GM23338 (cell line): Measurements from ENCODE around the gene FBXO38. TPM values are rescaled to one million over a fixed set of nuclear protein-coding genes. Genes with fewer than 3 reads are reported as not detected.

Source experiments
- ATAC-seq: fragments of 200-7000 bp; cut with Tn5 transposase; 3 replicates; pipeline ENCODE4 v1.9.1; 2020
- DNase-seq: peaks from one replicate; pipeline ENCODE4 v3.0.0-alpha.2; 2015; ENCODE audit warnings: low spot score
- H2AFZ ChIP-seq: fragments of 200-600 bp; sonication (generic); 2 replicates; pipeline ENCODE4 v1.8.0; 2016; ENCODE audit warnings: antibody characterized with exemption, mild to moderate bottlenecking, moderate library complexity
- H3F3A ChIP-seq: fragments of 200-600 bp; sonication (generic); replicated peaks from 2 replicates; pipeline ENCODE4 v1.8.0; 2017; ENCODE audit warnings: antibody characterized with exemption, mixed run types, low read depth
- H3K27ac ChIP-seq: fragments of 200-600 bp; sonication (generic); 2 replicates; pipeline ENCODE4 v1.6.1; 2016; ENCODE audit warnings: low read depth
- H3K27me3 ChIP-seq: fragments of 200-600 bp; sonication (generic); 2 replicates; pipeline ENCODE4 v1.8.0; 2016; ENCODE audit warnings: mild to moderate bottlenecking, mixed run types, moderate library complexity; ENCODE audit not compliant: insufficient read depth
- H3K36me3 ChIP-seq: fragments of 200-600 bp; sonication (generic); 2 replicates; pipeline ENCODE4 v1.8.0; 2016; ENCODE audit warnings: mild to moderate bottlenecking; ENCODE audit not compliant: insufficient read depth
- H3K4me1 ChIP-seq: fragments of 200-600 bp; sonication (generic); 2 replicates; pipeline ENCODE4 v1.8.0; 2016; ENCODE audit warnings: mild to moderate bottlenecking, moderate library complexity; ENCODE audit not compliant: insufficient read depth
- H3K4me2 ChIP-seq: fragments of 200-600 bp; sonication (generic); 2 replicates; pipeline ENCODE4 v1.7.1; 2017; ENCODE audit warnings: mixed run types
- H3K4me3 ChIP-seq: fragments of 200-600 bp; sonication (generic); 2 replicates; pipeline ENCODE4 v1.6.1; 2016; ENCODE audit warnings: mixed run types
- H3K79me2 ChIP-seq: fragments of 200-600 bp; sonication (generic); replicated peaks from 2 replicates; pipeline ENCODE4 v1.8.0; 2017; ENCODE audit warnings: mild to moderate bottlenecking; ENCODE audit not compliant: insufficient read depth
- H3K9me2 ChIP-seq: fragments of 200-600 bp; sonication (generic); 2 replicates; pipeline ENCODE4 v1.8.0; 2017; ENCODE audit not compliant: insufficient read depth
- H4K20me1 ChIP-seq: fragments of 200-600 bp; sonication (generic); replicated peaks from 2 replicates; pipeline ENCODE4 v1.8.0; 2017; ENCODE audit warnings: mild to moderate bottlenecking; ENCODE audit not compliant: insufficient read depth
- H3K27ac Mint-ChIP-seq: 2 replicates; pipeline ENCODE4 v1.8.0; 2020; ENCODE audit warnings: inconsistent platforms, mild to moderate bottlenecking, moderate library complexity, mixed read lengths
- H3K27me3 Mint-ChIP-seq: 3 replicates; pipeline ENCODE4 v1.8.0; 2022; ENCODE audit warnings: low read depth, mild to moderate bottlenecking, moderate library complexity, mixed read lengths, inconsistent platforms; ENCODE audit not compliant: insufficient read depth, poor library complexity
- H3K36me3 Mint-ChIP-seq: 3 replicates; pipeline ENCODE4 v1.8.0; 2021; ENCODE audit warnings: low read depth, mild to moderate bottlenecking, inconsistent platforms, moderate library complexity, mixed read lengths
- H3K4me1 Mint-ChIP-seq: 3 replicates; pipeline ENCODE4 v1.8.0; 2020; ENCODE audit warnings: mild to moderate bottlenecking, inconsistent platforms, mixed read lengths
- H3K4me3 Mint-ChIP-seq: 3 replicates; pipeline ENCODE4 v1.8.0; 2021; ENCODE audit warnings: moderate library complexity, mild to moderate bottlenecking, inconsistent platforms, mixed read lengths
- H3K9me3 Mint-ChIP-seq: 3 replicates; pipeline ENCODE4 v1.8.0; 2020; ENCODE audit warnings: moderate library complexity, mild to moderate bottlenecking, inconsistent platforms, mixed read lengths
- CREB1 ChIP-seq: fragments of 250-450 bp; sonication (Bioruptor Pico); IDR thresholded peaks from 2 replicates; pipeline ENCODE4 v1.5.0; 2020; ENCODE audit warnings: low read depth, mild to moderate bottlenecking, moderate library complexity
- CTCF ChIP-seq, 2 experiments: fragments of 200-600 bp in 1 of 2; sonication (generic) in 1 of 2; conservative IDR thresholded peaks; 2 replicates each; pipeline versions ENCODE4 v1.5.1 to v1.6.1; 2016 to 2017; ENCODE audit warnings: antibody characterized with exemption in 2 of 2, low read depth in 2 of 2, mild to moderate bottlenecking in 2 of 2, moderate library complexity in 1 of 2
- EZH2 ChIP-seq: fragments of 200-600 bp; sonication (generic); IDR thresholded peaks from one replicate; pipeline ENCODE4 v1.8.0; 2017; ENCODE audit warnings: antibody characterized with exemption, mild to moderate bottlenecking, low read depth; ENCODE audit not compliant: unreplicated experiment
- EZH2phosphoT487 ChIP-seq: fragments of 200-600 bp; sonication (generic); IDR thresholded peaks from one replicate; pipeline ENCODE4 v1.8.1; 2018; ENCODE audit warnings: antibody characterized with exemption; ENCODE audit not compliant: unreplicated experiment
- JUNB ChIP-seq: IDR thresholded peaks from one replicate; pipeline ENCODE4 v1.6.1; 2016; ENCODE audit warnings: antibody characterized with exemption; ENCODE audit not compliant: unreplicated experiment
- NANOG ChIP-seq: IDR thresholded peaks from 2 replicates; pipeline ENCODE4 v1.6.1; 2016; ENCODE audit warnings: antibody characterized with exemption, borderline replicate concordance
- POLR2AphosphoS5 ChIP-seq: IDR thresholded peaks from 2 replicates; pipeline ENCODE4 v1.6.1; 2016; ENCODE audit warnings: antibody characterized with exemption, low read depth
- STAT1 ChIP-seq: IDR thresholded peaks from one replicate; pipeline ENCODE4 v1.6.1; 2016; ENCODE audit warnings: antibody characterized with exemption; ENCODE audit not compliant: unreplicated experiment
- polyA plus RNA-seq: library from polyadenylated mRNA; unstranded; fragments of >200 nt; fragmentation: Nextera tagmentation; extraction: Ambion mirVana; gene quantifications from 2 replicates; pipeline ENCODE4 v1.2.1, GENCODE V29; 2016
- total RNA-seq: library from RNA; depleted of rRNA; stranded (reverse); fragments of >200 nt; shearing (Covaris generic); gene quantifications from 2 replicates; pipeline ENCODE4 v1.2.3, GENCODE V29; 2014
- TF ChIP-seq, protein P1 (sequence below): fragments of 250-450 bp; sonication (Bioruptor Pico); IDR thresholded peaks from 2 replicates; pipeline ENCODE4 v1.5.0; 2020; ENCODE audit warnings: mild to moderate bottlenecking, moderate library complexity
- TF ChIP-seq, protein P2 (sequence below): IDR thresholded peaks from 2 replicates; pipeline ENCODE4 v1.6.1; 2016; ENCODE audit warnings: antibody characterized with exemption
- TF ChIP-seq, protein P3 (sequence below): IDR thresholded peaks from one replicate; pipeline ENCODE4 v1.6.1; 2018; ENCODE audit warnings: antibody characterized with exemption; ENCODE audit not compliant: unreplicated experiment

FBXO38 gene
- total and polyA plus RNA-seq, 2 experiments from 2014 or later: 13.3 to 45.6 TPM

GRCh38 chr5:148421661-148422060 is 37.9 kb downstream of the FBXO38 start:
- Mint-ChIP-seq H3K4me1 (no peaks in the 10 kb centered on the region), H3K4me3 (no peak overlapping the region), H3K9me3 (no peaks in the 10 kb centered on the region), H3K27me3 (no peaks in the 10 kb centered on the region), H3K36me3 (peaks cover 67% of the 10 kb centered on the region), H3K27ac (no peak overlapping the region)
- DNase-seq (no peak), ATAC-seq (no peak)
- H3K27ac ChIP-seq: 0 out of 2 replicates have a peak overlapping the region, but pooled peaks have one; percentile 59
- no peaks in the 10 kb centered on the region for H3K4me1 ChIP-seq
- H3F3A ChIP-seq: no peaks in the 10 kb centered on the region
- no peaks in the 10 kb centered on the region for H3K79me2 ChIP-seq
- no peaks in the 10 kb centered on the region for H3K9me2 ChIP-seq
- no peak overlapping the region for H3K4me3 ChIP-seq
- peaks cover 64% of the 10 kb centered on the region for H3K36me3 ChIP-seq
- H2AFZ ChIP-seq: no peak overlapping the region
- H3K27me3 ChIP-seq: no peaks in the 10 kb centered on the region
- peaks cover 2% of the 10 kb centered on the region; the same call in 1 of the 2 replicates for H4K20me1 ChIP-seq
- H3K4me2 ChIP-seq: no peak overlapping the region
- no peak for TF ChIP-seq CTCF (conservative IDR thresholded peaks at IDR 0.05; ENCODE audit: low read depth in 2 of 2)
- no peak for TF ChIP-seq EZH2phosphoT487
- TF ChIP-seq NANOG: no peak
- TF ChIP-seq STAT1: no peak
- TF ChIP-seq, protein P1, sequence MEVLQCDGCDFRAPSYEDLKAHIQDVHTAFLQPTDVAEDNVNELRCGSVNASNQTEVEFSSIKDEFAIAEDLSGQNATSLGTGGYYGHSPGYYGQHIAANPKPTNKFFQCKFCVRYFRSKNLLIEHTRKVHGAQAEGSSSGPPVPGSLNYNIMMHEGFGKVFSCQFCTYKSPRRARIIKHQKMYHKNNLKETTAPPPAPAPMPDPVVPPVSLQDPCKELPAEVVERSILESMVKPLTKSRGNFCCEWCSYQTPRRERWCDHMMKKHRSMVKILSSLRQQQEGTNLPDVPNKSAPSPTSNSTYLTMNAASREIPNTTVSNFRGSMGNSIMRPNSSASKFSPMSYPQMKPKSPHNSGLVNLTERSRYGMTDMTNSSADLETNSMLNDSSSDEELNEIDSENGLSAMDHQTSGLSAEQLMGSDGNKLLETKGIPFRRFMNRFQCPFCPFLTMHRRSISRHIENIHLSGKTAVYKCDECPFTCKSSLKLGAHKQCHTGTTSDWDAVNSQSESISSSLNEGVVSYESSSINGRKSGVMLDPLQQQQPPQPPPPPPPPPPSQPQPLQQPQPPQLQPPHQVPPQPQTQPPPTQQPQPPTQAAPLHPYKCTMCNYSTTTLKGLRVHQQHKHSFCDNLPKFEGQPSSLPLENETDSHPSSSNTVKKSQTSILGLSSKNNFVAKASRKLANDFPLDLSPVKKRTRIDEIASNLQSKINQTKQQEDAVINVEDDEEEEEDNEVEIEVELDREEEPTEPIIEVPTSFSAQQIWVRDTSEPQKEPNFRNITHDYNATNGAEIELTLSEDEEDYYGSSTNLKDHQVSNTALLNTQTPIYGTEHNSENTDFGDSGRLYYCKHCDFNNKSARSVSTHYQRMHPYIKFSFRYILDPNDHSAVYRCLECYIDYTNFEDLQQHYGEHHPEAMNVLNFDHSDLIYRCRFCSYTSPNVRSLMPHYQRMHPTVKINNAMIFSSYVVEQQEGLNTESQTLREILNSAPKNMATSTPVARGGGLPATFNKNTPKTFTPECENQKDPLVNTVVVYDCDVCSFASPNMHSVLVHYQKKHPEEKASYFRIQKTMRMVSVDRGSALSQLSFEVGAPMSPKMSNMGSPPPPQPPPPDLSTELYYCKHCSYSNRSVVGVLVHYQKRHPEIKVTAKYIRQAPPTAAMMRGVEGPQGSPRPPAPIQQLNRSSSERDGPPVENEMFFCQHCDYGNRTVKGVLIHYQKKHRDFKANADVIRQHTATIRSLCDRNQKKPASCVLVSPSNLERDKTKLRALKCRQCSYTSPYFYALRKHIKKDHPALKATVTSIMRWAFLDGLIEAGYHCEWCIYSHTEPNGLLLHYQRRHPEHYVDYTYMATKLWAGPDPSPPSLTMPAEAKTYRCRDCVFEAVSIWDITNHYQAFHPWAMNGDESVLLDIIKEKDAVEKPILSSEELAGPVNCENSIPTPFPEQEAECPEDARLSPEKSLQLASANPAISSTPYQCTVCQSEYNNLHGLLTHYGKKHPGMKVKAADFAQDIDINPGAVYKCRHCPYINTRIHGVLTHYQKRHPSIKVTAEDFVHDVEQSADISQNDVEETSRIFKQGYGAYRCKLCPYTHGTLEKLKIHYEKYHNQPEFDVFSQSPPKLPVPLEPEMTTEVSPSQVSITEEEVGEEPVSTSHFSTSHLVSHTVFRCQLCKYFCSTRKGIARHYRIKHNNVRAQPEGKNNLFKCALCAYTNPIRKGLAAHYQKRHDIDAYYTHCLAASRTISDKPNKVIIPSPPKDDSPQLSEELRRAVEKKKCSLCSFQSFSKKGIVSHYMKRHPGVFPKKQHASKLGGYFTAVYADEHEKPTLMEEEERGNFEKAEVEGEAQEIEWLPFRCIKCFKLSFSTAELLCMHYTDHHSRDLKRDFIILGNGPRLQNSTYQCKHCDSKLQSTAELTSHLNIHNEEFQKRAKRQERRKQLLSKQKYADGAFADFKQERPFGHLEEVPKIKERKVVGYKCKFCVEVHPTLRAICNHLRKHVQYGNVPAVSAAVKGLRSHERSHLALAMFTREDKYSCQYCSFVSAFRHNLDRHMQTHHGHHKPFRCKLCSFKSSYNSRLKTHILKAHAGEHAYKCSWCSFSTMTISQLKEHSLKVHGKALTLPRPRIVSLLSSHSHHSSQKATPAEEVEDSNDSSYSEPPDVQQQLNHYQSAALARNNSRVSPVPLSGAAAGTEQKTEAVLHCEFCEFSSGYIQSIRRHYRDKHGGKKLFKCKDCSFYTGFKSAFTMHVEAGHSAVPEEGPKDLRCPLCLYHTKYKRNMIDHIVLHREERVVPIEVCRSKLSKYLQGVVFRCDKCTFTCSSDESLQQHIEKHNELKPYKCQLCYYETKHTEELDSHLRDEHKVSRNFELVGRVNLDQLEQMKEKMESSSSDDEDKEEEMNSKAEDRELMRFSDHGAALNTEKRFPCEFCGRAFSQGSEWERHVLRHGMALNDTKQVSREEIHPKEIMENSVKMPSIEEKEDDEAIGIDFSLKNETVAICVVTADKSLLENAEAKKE (CRISPR knock-in tag): no peak
- no peak for TF ChIP-seq POLR2AphosphoS5
- no peak for TF ChIP-seq EZH2
- TF ChIP-seq, protein P2, sequence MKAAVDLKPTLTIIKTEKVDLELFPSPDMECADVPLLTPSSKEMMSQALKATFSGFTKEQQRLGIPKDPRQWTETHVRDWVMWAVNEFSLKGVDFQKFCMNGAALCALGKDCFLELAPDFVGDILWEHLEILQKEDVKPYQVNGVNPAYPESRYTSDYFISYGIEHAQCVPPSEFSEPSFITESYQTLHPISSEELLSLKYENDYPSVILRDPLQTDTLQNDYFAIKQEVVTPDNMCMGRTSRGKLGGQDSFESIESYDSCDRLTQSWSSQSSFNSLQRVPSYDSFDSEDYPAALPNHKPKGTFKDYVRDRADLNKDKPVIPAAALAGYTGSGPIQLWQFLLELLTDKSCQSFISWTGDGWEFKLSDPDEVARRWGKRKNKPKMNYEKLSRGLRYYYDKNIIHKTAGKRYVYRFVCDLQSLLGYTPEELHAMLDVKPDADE: no peak
- TF ChIP-seq, protein P3, sequence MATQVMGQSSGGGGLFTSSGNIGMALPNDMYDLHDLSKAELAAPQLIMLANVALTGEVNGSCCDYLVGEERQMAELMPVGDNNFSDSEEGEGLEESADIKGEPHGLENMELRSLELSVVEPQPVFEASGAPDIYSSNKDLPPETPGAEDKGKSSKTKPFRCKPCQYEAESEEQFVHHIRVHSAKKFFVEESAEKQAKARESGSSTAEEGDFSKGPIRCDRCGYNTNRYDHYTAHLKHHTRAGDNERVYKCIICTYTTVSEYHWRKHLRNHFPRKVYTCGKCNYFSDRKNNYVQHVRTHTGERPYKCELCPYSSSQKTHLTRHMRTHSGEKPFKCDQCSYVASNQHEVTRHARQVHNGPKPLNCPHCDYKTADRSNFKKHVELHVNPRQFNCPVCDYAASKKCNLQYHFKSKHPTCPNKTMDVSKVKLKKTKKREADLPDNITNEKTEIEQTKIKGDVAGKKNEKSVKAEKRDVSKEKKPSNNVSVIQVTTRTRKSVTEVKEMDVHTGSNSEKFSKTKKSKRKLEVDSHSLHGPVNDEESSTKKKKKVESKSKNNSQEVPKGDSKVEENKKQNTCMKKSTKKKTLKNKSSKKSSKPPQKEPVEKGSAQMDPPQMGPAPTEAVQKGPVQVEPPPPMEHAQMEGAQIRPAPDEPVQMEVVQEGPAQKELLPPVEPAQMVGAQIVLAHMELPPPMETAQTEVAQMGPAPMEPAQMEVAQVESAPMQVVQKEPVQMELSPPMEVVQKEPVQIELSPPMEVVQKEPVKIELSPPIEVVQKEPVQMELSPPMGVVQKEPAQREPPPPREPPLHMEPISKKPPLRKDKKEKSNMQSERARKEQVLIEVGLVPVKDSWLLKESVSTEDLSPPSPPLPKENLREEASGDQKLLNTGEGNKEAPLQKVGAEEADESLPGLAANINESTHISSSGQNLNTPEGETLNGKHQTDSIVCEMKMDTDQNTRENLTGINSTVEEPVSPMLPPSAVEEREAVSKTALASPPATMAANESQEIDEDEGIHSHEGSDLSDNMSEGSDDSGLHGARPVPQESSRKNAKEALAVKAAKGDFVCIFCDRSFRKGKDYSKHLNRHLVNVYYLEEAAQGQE: no peak
- no peak for TF ChIP-seq CREB1 (CRISPR knock-in tag)
- no peak for TF ChIP-seq JUNB
